NB4 (cell line): ENCODE data around the gene CASP10.

ENCODE experiments used
- CTCF ChIP-seq: IDR thresholded peaks from one replicate; pipeline ENCODE4 v1.5.1; 2012; ENCODE audit warnings: low read depth, low read length
- MAX ChIP-seq: IDR thresholded peaks from 2 replicates; pipeline ENCODE4 v1.6.1; 2011; ENCODE audit warnings: low read depth, low read length
- MYC ChIP-seq: IDR thresholded peaks from 2 replicates; pipeline ENCODE4 v1.6.1; 2011; ENCODE audit warnings: low read depth, low read length
- POLR2A ChIP-seq: IDR thresholded peaks from 2 replicates; pipeline ENCODE4 v1.6.1; 2011; ENCODE audit warnings: mild to moderate bottlenecking; ENCODE audit not compliant: insufficient read length; ENCODE audit errors: extremely low read depth

GRCh38 chr2:201215963-201216362 lies 33.0 kb downstream of the CASP10 start:
- TF ChIP-seq CTCF (no peak), MAX (no peak), POLR2A (no peak), MYC (no peak)
